ENCODE data around the gene SARS2.

DNA sequence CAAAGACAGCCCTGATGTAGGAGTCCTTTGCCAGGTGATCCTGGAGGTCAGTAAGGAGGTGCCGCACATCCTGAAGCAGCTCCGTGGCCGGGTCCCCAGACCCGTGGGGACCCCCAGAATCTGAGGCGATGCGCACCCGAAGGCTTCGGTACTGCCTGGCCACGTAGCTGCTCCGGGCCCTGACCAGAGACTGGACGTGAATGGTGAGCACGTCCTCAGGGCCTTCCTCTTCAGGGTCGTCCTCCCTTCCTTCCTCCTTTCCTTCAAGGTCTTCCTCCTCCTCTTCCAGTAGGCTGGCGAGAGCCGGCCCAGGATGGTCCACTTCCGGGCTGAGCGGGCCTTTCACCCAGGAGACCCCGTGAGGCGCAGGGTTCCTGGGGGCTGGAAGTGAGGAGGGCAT is 60.0 kb downstream of the SARS2 start:
- TF ChIP-seq EZH2phosphoT487 (IDR thresholded peaks at IDR 0.05; ENCODE audit: borderline replicate concordance, low read length) = no peak
- TF ChIP-seq, protein P1, sequence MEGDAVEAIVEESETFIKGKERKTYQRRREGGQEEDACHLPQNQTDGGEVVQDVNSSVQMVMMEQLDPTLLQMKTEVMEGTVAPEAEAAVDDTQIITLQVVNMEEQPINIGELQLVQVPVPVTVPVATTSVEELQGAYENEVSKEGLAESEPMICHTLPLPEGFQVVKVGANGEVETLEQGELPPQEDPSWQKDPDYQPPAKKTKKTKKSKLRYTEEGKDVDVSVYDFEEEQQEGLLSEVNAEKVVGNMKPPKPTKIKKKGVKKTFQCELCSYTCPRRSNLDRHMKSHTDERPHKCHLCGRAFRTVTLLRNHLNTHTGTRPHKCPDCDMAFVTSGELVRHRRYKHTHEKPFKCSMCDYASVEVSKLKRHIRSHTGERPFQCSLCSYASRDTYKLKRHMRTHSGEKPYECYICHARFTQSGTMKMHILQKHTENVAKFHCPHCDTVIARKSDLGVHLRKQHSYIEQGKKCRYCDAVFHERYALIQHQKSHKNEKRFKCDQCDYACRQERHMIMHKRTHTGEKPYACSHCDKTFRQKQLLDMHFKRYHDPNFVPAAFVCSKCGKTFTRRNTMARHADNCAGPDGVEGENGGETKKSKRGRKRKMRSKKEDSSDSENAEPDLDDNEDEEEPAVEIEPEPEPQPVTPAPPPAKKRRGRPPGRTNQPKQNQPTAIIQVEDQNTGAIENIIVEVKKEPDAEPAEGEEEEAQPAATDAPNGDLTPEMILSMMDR (IDR thresholded peaks at IDR 0.05; ENCODE audit: low read depth, low read length, poor library complexity, severe bottlenecking) = no peak
